ENCODE data around the gene LHX1.

The LHX1 gene

DNA sequence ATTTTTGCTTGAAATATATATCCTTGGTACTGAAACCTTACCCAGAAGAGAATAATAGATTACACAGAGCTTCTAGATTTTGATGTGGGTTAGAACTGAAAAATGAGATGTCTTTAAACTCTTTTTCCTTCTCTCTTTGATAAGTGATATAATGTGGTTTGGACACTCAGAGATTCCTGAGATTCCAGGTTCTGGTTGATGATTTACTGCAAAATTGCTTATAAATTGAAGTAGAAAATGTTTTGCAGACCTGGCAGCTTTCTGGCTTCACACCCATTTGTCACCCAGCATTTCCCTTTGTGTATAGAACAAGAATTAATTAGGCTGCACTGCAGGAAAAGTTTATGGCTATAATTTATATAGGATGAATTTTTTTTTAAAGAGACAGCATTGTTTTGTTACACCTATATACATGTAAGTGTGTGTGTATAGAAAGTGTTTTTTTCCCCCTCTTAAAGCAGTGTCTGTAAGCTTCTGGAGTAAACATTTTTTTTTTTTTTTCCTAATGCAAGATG, 35.0 kb downstream of the LHX1 start:
- no peak for DNase-seq (ENCODE audit: low read depth in 2 of 2)

DNA sequence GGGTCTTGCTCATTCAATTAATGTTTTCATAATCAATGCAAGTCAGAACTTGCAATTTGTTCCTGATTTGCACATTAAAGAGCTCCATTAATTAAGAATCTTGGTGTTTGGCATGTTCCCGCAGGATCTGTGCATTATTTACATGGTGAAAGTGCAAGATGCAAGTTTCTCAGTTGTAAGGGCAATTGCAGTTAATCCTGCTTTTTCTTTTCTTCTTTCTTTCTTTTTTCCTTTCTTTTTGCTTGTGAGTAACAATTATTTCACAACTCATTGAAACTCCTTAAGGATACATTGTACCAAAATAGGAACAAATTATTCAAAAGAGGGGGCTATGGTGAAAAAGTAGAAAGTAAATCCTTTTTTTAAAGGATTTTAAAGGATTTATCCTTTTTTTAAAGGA, 35.6 kb downstream of the LHX1 start:
- DNase-seq (ENCODE audit: low read depth in 2 of 2): no peak

DNA sequence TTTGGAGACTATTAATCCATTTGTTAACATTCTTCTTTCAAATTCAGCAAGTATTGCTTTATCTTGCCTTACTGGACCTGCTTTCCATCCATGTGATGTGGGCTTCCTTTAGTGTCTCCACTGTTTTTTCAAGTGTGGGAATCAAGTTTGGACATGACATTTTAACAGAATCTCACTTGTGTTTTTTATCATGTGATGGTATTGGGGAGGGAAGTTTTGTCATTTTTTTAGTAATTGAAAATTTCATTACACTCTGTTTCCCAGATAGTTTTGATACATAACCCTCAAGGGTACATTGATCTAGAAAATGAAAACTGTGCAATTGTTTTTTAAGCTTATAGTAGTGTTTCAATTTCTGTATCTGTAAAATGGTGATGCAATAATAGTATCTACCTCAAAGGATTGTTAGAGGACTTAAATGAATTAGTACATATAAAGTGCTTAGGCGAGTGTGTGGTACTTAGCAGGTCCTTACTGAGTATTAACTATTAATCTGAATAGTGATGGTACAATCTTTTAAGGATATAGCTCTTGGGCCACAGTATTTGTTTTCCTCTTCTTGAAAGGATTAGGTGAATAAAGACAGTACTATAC, 38.7 kb downstream of the LHX1 start:
- no peak for DNase-seq (ENCODE audit: low read depth in 2 of 2)

DNA sequence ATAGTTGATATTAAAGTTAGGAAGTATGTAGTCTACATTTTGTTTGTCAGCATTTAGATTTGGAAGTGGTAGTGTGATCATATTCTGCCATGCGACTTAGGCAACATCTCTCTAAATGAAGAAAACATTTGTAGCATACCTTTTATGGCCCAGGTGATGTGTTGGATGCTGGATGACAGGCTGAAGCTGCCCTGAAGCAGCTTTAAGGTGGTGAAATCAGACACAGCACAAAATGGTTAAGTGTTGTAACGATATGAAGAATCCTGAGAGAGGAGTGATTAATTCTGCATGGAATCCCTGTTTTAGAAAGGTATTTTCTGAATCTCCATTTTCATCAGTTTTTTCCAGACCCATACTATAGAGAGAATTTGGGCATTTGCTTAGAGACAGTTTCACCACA, 39.8 kb downstream of the LHX1 start:
- DNase-seq (ENCODE audit: low read depth in 2 of 2): no peak

DNA sequence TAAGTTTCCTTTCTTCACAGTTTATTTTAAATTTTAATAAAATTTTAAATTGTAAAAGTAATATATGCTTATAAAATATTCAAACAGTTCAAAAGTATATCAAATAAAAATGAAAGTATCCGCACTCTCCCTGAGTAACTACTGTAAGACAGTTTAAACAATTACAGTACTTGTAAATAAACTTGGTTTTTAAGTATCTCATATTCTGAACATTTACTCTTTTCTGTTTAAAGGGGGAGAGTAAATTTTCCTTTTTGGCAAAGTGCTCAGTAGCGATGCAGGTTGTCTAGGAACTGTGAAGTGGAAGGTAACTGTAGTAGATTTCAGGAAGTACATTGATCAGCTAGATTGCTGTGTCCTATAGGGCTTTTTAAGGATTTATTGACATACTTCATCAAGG, 40.3 kb downstream of the LHX1 start:
- no peak for DNase-seq (ENCODE audit: low read depth in 2 of 2)

DNA sequence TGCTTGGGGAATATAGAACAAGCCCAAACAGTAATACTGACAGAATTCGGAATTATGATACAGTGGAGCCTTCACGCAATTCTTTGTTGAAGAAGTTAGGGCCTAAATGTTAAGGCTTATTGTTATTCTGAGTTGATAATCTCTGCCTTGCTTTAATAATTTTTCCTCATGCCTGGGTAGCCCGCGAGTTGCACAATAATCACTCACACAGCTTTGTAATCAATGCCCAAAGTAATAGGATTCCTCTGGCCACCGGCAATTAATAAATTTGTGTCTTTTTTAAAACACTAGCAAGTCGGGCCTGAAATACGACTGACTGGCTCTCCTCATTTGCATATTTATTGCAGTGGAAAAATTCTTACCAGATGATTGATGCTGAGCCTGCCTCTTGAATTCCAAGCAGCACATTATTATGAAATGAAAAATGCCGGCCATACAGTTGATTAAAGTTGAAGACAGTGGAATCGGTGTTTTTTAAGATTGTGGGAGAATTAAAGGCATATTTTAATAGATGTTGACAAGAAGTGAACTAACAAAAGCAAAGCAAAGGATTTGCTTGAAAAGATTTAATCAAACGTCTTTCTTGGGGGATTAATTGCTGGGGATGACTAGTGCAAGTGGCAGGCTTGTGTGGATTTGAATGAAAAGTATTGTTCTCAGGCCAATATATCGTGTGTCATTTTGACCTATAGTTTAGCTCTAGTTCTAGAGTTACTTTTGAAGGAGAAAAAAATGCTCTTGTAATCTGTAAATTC, 41.7 kb downstream of the LHX1 start:
- DNase-seq (ENCODE audit: low read depth in 2 of 2): no peak

DNA sequence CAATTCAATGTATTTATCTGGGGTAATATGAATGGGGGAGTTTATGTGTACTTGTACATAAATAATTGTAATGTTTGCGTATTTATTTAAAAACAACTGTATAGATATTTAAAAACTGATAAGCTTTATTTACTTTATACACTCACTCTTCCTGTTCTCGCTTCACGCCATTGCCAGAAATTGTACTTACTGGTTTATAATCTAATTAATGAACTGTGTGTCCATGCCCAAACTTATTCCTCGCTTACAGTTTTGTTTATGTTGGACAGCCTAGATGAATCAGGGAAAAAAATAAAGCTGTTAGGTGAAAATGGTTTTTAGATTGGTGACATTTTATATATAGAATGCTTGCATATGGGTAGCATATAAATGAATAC, 42.3 kb downstream of the LHX1 start:
- DNase-seq (ENCODE audit: low read depth in 2 of 2): no peak

DNA sequence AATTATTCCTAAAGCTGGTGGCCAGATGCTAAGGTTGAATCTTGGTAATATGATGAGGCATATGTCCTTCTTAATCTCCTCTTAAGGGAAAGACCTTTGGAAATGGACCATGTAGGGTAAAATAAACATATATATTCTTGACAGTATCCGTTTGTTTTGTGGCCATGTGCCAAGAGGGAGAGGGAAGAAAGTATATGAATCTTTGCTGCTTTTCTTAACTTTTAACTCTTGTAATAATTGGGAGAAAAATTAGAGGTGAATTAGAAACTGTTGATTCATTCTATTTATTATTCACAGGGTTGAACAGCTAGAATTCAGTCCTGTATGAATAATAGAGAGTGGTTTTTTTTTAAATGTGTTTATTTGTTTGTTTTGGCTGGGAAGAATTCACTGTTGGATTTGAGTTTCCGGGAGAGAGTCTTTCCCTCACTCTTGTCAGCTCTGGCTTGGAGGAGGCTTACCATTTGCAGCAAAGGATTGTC, 43.0 kb downstream of the LHX1 start:
- no peak for DNase-seq (ENCODE audit: low read depth in 2 of 2)

DNA sequence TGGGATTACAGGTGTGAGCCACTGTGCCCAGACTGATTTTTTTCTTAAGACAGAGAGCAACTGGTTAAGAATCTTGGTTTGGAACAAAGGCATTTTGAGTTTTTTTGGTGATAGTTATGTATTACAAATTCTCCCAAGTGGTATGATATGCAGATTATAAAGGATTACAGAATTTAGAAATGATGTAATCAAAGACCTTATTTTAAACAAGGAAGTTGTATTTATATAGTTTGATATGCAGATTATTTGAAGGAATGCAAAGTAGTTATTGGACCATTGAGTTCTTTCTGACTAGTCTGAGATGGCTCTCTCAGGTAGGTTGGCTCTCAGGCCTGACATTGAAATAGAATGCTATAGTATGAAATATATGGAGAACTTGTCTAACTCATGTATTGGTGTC, 46.3 kb downstream of the LHX1 start:
- DNase-seq (ENCODE audit: low read depth in 2 of 2): no peak

DNA sequence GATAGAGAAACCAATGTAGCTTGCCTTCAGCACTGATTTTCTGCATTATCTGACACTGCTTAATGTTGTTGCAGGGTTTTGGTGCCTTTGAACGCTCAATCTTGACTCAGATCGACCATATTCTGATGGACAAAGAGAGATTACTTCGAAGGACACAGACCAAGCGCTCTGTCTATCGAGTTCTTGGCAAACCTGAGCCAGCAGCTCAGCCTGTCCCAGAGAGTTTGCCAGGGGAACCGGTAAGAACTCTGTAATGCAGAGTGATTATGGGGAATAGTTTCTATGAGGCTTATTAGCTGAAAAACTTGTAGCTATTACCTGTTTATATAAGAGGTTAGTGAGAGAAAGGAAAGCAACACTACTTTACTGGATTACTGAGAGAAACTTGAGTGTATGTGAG, 51.9 kb downstream of the LHX1 start:
- no peak for DNase-seq (ENCODE audit: low read depth in 2 of 2)

DNA sequence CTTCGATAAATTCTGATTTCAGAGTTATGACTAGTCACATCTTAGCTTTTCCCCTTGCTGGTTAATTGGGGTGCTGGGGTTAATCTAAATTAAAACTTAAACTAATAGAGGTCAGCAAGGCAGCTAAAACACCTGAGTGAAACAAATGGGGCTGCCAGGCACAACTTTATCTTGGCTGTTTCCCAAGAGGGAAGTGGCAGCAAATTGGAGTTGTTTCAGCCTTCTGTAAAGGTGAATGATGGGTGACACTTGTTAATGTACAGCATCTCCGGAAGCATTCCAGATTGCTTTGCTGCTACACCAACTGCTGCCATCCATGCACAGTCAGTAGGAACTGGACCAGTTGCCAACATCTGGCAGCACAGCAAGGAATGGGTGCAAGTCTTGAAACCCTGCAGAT, 55.4 kb downstream of the LHX1 start:
- DNase-seq (ENCODE audit: low read depth in 2 of 2): no peak

DNA sequence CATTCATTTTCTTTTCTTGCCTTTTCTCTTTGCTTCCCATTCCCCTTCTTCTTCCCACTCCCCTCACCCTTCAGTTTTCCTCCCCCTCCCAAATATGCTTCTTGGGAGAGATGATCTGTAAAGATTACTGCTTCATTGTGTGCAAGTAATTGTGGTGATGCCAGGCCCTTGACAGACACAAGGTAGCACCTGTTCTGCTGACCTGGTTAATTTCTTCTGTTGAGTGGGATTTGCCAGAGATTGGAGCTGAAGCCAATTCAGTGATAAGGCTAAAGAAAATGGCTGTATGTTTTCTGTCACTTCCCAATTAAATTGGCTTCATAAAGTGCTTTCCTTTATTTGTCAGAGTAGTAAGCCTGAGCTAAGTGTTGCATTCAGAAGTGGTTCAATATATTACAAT, 56.0 kb downstream of the LHX1 start:
- DNase-seq (ENCODE audit: low read depth in 2 of 2): no peak

Measured in stimulated activated CD4-positive, alpha-beta T cell treated with anti-CD3 and anti-CD28 coated beads, Interleukin-1b, Interleukin-23, amount 100 ng/mL, for 1 hour (primary cell).